Panc1 (cell line): Measurements from ENCODE around the gene OR2G3.
A peak's percentile ranks its signal among the peaks of the same experiment; 100 is the strongest.

ENCODE experiments used
- POLR2AphosphoS5 ChIP-seq: IDR thresholded peaks from 2 replicates; pipeline ENCODE4 v1.6.1; 2012; ENCODE audit warnings: mild to moderate bottlenecking, low read depth, low read length, moderate library complexity
- REST ChIP-seq, 2 experiments: IDR thresholded peaks; 2 replicates each; pipeline ENCODE4 v1.6.1; 2011 to 2012; ENCODE audit warnings: low read depth in 2 of 2, control low read depth in 1 of 2, low read length in 1 of 2, mild to moderate bottlenecking in 1 of 2, moderate library complexity in 1 of 2; ENCODE audit not compliant: insufficient read depth in 1 of 2
- TF ChIP-seq, protein P1 (sequence below): fragments of 450-650 bp; IDR thresholded peaks from 2 replicates; pipeline ENCODE4 v1.5.1; 2017; ENCODE audit warnings: mild to moderate bottlenecking

DNA sequence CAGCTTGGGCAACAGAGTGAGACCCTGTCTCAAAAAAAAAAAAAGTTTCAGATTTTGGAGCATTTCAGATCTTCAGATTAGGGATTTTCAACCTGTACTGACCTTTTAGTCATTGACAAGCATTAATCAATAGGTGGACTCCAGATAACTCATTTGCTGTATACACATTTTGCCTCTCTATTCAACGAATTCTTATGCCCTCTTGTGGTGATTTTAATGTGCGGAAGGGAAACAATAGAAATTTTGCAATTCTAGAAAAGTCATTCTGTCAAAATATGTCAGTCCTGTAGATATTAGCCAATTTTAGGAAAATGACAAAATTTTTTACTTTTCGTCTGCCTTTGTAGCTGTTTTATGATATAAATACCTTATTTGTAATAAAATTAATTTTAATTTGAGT is 28.9 kb upstream of the OR2G3 start:
- TF ChIP-seq, protein P1, sequence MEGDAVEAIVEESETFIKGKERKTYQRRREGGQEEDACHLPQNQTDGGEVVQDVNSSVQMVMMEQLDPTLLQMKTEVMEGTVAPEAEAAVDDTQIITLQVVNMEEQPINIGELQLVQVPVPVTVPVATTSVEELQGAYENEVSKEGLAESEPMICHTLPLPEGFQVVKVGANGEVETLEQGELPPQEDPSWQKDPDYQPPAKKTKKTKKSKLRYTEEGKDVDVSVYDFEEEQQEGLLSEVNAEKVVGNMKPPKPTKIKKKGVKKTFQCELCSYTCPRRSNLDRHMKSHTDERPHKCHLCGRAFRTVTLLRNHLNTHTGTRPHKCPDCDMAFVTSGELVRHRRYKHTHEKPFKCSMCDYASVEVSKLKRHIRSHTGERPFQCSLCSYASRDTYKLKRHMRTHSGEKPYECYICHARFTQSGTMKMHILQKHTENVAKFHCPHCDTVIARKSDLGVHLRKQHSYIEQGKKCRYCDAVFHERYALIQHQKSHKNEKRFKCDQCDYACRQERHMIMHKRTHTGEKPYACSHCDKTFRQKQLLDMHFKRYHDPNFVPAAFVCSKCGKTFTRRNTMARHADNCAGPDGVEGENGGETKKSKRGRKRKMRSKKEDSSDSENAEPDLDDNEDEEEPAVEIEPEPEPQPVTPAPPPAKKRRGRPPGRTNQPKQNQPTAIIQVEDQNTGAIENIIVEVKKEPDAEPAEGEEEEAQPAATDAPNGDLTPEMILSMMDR = peak; percentile 62
- TF ChIP-seq POLR2AphosphoS5 (no peak), REST (IDR thresholded peaks at IDR 0.05; ENCODE audit: insufficient read depth in 1 of 2, low read depth in 2 of 2, low read length in 1 of 2) (no peak)
